Stimulated activated naive CD8-positive, alpha-beta T cell treated with anti-CD3 and anti-CD28 coated beads, Interleukin-15, Interleukin-2, amounts not matched to agents 100 U/mL and 50 U/mL, for 24 hours (primary cell): ENCODE results near the gene ATF3.

Experiments
- ATAC-seq: fragments of 150-1000 bp; cut with Tn5 transposase; one replicate; pipeline ENCODE4 v1.10.0; 2021
- DNase-seq: peaks from one replicate; pipeline ENCODE4 v3.0.0; 2021

Gene ATF3

DNA sequence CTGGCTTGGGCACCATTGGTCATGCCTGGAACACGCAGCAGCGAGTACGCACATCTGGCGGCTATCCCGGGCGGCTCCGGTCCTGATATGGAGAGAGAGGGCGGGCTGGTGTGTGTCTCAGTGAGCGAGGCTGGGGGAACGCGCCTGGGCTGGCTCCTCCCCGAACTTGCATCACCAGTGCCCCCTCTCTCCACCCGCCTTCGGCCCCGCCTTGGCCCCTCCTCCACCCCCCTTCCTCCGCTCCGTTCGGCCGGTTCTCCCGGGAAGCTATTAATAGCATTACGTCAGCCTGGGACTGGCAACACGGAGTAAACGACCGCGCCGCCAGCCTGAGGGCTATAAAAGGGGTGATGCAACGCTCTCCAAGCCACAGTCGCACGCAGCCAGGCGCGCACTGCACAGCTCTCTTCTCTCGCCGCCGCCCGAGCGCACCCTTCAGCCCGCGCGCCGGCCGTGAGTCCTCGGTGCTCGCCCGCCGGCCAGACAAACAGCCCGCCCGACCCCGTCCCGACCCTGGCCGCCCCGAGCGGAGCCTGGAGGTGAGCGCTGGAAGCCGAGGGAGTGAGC, at the start of gene ATF3:
Gene ATF3, plus strand, starts transcription at position 370 of the 567 bp plus-strand sequence. CDS start 6,261 bp downstream, outside the sequence.
- peak; percentile 97 for DNase-seq
- ATAC-seq: peak; percentile 92

DNA sequence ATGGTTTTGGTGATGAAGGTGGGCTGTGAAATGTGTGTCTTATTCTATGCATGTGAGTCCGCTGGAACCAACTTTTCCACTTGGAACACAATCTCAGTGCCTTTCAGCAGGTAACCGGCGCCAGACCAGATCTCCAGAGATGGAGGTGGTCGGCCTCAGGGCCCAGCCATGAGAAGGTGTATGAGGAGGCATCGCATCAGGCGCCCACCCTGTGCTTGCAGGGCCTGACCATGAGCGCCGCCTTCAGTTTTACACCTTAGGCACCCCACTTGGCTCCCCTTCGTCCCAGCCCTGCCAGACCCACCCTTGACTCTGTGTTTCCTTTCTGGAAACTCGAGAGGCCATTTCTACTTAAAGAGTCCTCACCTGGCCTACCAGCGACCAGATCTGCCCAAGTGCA, 48.6 kb upstream of the ATF3 start:
- ATAC-seq (no peak), DNase-seq (no peak)

DNA sequence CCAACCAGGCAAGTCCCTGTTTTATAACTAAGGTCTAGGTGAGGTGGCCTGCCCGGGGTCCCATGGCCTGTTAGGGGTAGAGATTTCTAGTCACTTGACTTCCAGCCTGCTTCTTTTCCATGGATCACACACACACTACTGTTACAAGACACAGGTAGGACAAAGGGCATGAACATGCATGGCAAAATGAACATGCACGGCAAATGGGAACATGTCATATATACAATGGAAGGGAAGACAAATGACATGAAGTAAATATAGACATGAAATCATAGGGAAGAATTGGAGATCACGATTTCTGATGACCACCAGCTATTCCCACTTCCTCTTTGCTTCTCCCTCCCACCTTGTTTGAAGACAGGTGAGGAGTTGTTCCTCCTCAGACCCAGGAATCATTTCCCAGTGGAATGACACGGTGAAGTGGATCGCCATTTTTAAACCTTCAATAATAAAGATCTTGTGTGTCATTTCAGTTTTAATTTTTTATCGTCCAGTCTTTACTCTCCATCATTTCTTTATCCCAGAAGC, 47.6 kb upstream of the ATF3 start:
- DNase-seq: no peak
- no peak for ATAC-seq

GRCh38 chr1:212561501-212561931, 47.0 kb upstream of the ATF3 start:
- DNase-seq (no peak), ATAC-seq (no peak)

- no peak for DNase-seq
- no peak for ATAC-seq
These were observed 45.8 kb upstream of the ATF3 start for GRCh38 chr1:212562771-212563170.

GRCh38 chr1:212565079-212565478, 43.5 kb upstream of the ATF3 start:
- no peak for DNase-seq
- no peak for ATAC-seq

- DNase-seq (no peak), ATAC-seq (no peak)
These were observed 42.8 kb upstream of the ATF3 start for GRCh38 chr1:212565571-212566305.

DNA sequence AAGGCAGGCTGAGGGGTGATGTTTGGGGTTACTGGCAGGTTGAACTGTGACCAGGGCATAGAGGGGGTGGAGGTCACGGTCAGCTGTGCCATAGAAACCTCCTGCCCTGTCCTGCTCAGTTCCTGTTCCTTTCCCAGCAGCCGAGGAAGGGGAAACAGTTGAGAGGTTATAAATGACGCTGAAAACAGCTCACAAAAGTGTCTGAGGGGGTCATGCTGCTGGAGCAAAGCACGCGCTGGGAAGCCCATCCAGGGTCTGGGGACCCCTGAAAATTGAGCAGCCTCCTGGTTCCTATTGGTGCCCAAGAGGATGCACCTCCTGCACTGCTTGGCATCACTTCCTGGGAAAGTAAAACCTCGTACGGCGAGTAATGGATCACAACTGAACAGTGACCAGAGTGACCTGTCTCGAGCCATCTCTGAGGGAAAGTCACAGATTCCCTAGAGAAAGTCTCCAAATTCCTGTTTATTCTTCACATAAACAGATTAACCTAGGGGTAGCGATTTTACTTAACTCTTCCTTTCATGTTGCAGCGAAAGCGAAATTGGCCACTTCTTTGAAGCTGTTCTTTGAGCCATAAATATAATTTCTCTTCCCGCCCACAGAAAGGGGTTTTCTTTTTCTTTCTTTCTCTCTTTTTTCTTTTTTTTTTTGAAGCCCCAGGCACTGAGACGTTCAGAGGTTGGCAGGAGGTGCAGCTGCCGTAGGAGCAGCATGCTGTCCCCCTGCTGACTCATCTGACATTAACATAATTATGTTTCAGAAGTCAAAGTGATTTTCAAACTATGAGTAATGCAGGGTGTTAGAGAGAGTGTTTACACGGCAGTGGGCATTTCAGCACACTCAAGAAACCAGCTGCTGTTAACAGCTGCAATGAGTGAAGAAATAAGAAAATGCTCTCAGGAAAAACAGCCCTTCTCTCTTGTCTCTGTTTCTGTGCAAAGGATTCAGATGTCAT, 41.8 kb upstream of the ATF3 start:
- peak; percentile 62 for DNase-seq
- peak; percentile 100 for ATAC-seq

DNA sequence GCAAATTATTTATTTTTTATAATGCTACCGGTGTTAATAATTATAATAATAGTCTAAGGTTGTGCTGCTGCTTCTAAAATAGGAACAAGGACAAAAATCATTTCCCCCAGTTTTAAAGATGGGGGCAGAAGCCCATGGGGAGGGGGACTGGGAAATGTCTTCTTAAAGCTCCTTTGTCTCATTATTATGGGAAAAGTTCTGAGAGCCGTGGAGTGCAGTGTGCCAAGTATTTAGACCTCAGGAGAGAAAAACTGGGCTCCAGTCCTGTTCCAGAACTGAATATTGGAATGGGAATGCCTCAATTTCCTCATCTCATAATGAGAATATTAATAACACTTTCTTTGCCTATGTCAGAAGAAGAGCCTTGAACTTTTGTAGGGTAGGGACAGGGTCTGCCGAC, 40.9 kb upstream of the ATF3 start:
- no peak for ATAC-seq
- no peak for DNase-seq

GRCh38 chr1:212568978-212569537, 39.5 kb upstream of the ATF3 start:
- no peak for ATAC-seq
- no peak for DNase-seq

GRCh38 chr1:212574732-212575131, 33.8 kb upstream of the ATF3 start:
- ATAC-seq (no peak), DNase-seq (no peak)

- DNase-seq: no peak
- no peak for ATAC-seq
These were observed 33.2 kb upstream of the ATF3 start for GRCh38 chr1:212575333-212575732.

- no peak for ATAC-seq
- DNase-seq: no peak
These were observed 30.5 kb upstream of the ATF3 start for GRCh38 chr1:212578041-212578440.

- no peak for DNase-seq
- ATAC-seq: no peak
These were observed 27.5 kb upstream of the ATF3 start for GRCh38 chr1:212581034-212581433.

GRCh38 chr1:212582291-212582690, 26.3 kb upstream of the ATF3 start:
- no peak for DNase-seq

GRCh38 chr1:212582808-212583615, 25.5 kb upstream of the ATF3 start:
- no peak for DNase-seq
- no peak for ATAC-seq

More at GRCh38 chr1:212582291-212582690, 26.3 kb upstream of the ATF3 start:
- no peak for ATAC-seq

- ATAC-seq (no peak), DNase-seq (no peak)
These were observed 24.9 kb upstream of the ATF3 start for GRCh38 chr1:212583643-212584042.

GRCh38 chr1:212584092-212584886, 24.3 kb upstream of the ATF3 start:
- ATAC-seq (no peak), DNase-seq (no peak)

DNA sequence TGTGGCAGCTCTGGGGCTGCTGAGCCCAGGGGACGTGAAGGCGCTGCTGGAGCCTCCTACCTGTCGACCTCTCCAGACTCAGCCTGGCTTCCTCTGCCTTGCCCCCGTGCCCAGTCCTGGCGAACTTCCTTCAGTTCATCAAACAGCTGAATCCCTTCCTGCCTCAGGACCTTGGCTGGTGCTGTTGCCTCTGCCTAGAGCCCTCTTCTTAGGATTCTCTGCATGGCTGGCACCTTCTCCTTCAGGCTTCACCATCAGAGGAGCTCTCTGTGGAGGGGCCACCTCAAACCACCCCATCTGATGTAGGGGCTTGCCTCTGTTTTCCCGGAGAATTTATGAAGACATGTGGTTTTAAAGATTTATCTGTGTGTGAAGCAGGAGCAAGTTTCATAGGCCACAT, 23.4 kb upstream of the ATF3 start:
- no peak for DNase-seq
- no peak for ATAC-seq

GRCh38 chr1:212586206-212587015, 22.1 kb upstream of the ATF3 start:
- ATAC-seq: no peak
- DNase-seq: no peak
